SU-DHL-6 (cell line): Measurements from ENCODE around the gene CLEC16A.

Experiments used
- H2AFZ ChIP-seq: fragments of 200-600 bp; sonication (generic); 2 replicates; pipeline ENCODE4 v1.6.1; 2014; ENCODE audit warnings: low read depth, mild to moderate bottlenecking, moderate library complexity, mixed read lengths, antibody characterized with exemption, low read length; ENCODE audit not compliant: severe bottlenecking
- H3F3A ChIP-seq: fragments of 200-600 bp; shearing (Covaris generic); 2 replicates; pipeline ENCODE4 v1.6.0; 2016; ENCODE audit warnings: antibody characterized with exemption, mild to moderate bottlenecking; ENCODE audit not compliant: insufficient read depth
- H3K27ac ChIP-seq: fragments of 200-600 bp; sonication (generic); 2 replicates; pipeline ENCODE4 v1.5.1; 2016; ENCODE audit warnings: low read depth, mild to moderate bottlenecking, low read length, moderate library complexity, mixed read lengths
- H3K27me3 ChIP-seq: fragments of 200-600 bp; sonication (generic), shearing (Covaris generic); 2 replicates; pipeline ENCODE4 v1.6.0; 2014; ENCODE audit warnings: mild to moderate bottlenecking, low read length
- H3K36me3 ChIP-seq: fragments of 200-600 bp; sonication (generic); 2 replicates; pipeline ENCODE4 v1.6.1; 2014; ENCODE audit warnings: mild to moderate bottlenecking, low read length, mixed read lengths
- H3K4me2 ChIP-seq: fragments of 300-600, 200-600 bp; shearing (Covaris generic), sonication (generic); 2 replicates; pipeline ENCODE4 v1.6.0; 2014; ENCODE audit warnings: low read length, low read depth, mild to moderate bottlenecking; ENCODE audit not compliant: poor library complexity, severe bottlenecking
- H3K4me3 ChIP-seq: fragments of 200-600 bp; sonication (generic); 2 replicates; pipeline ENCODE4 v1.5.1; 2014; ENCODE audit warnings: antibody characterized with exemption, low read length, mild to moderate bottlenecking, mixed read lengths; ENCODE audit not compliant: insufficient read depth, poor library complexity, severe bottlenecking
- H3K79me2 ChIP-seq: fragments of 200-600 bp; sonication (generic); 2 replicates; pipeline ENCODE4 v1.6.1; 2014; ENCODE audit warnings: mild to moderate bottlenecking, low read length, moderate library complexity; ENCODE audit not compliant: insufficient read depth
- H3K9ac ChIP-seq: fragments of 200-600 bp; sonication (generic); 2 replicates; pipeline ENCODE4 v1.7.0; 2014; ENCODE audit warnings: mild to moderate bottlenecking, low read length
- H3K9me2 ChIP-seq: fragments of 200-600 bp; sonication (generic); replicated peaks from 2 replicates; pipeline ENCODE4 v1.6.1; 2014; ENCODE audit warnings: low read length; ENCODE audit not compliant: insufficient read depth
- H3K9me3 ChIP-seq: fragments of 200-600 bp; sonication (generic); 2 replicates; pipeline ENCODE4 v1.6.1; 2014; ENCODE audit warnings: low read length, mixed read lengths; ENCODE audit not compliant: insufficient read depth
- H4K20me1 ChIP-seq: fragments of 200-600 bp; sonication (generic); 2 replicates; pipeline ENCODE4 v1.6.1; 2014; ENCODE audit warnings: low read depth, mild to moderate bottlenecking, antibody characterized with exemption, low read length, moderate library complexity, mixed read lengths
- CTCF ChIP-seq: fragments of 200-600 bp; sonication (generic); IDR thresholded peaks from one replicate; pipeline ENCODE4 v1.5.1; 2017; ENCODE audit warnings: antibody characterized with exemption, mild to moderate bottlenecking, low read length, moderate library complexity; ENCODE audit not compliant: insufficient read depth, poor library complexity, severe bottlenecking
- EZH2phosphoT487 ChIP-seq: fragments of 200-600 bp; sonication (generic), shearing (Covaris generic); conservative IDR thresholded peaks from 2 replicates; pipeline ENCODE4 v1.6.1; 2018; ENCODE audit warnings: mild to moderate bottlenecking, antibody characterized with exemption, low read length, moderate library complexity, mixed read lengths

CLEC16A gene

GRCh38 chr16:10942352-10943063 lies 1.9 kb upstream of the CLEC16A start, which contains the start of gene DEXI:
TSS of gene DEXI (minus strand) at chr16:10942468. CDS start at chr16:10942005, 463 bp downstream.
- peaks cover 8% of the 10 kb centered on the region; the same call in 1 of the 2 replicates for H4K20me1 ChIP-seq
- TF ChIP-seq CTCF (no peak), EZH2phosphoT487 (no peak)
- H3K9ac ChIP-seq: peak within 1 kb of the TSS; percentile 69
- no peaks in the 10 kb centered on the region for H3K27me3 ChIP-seq
- H2AFZ ChIP-seq: peak within 1 kb of the TSS; percentile 99
- H3K79me2 ChIP-seq: peaks cover 13% of the 10 kb centered on the region; the same call in 1 of the 2 replicates
- no peak within 1 kb of the TSS for H3K27ac ChIP-seq
- H3K9me2 ChIP-seq: no peaks in the 10 kb centered on the region
- H3F3A ChIP-seq: peaks cover 12% of the 10 kb centered on the region; the same call in 1 of the 2 replicates
- no peaks in the 10 kb centered on the region for H3K36me3 ChIP-seq
- H3K4me3 ChIP-seq: peak within 1 kb of the TSS; percentile 67
- H3K9me3 ChIP-seq: no peaks in the 10 kb centered on the region
- peak within 1 kb of the TSS; percentile 90 for H3K4me2 ChIP-seq

- H3K9me3 ChIP-seq: no peaks in the 10 kb centered on the region
- peak overlapping the region; percentile 87 for H3K4me2 ChIP-seq
- TF ChIP-seq EZH2phosphoT487: no peak
- H3K4me3 ChIP-seq: peak overlapping the region; percentile 67
- H3K79me2 ChIP-seq: peaks cover 10% of the 10 kb centered on the region; the same call in 1 of the 2 replicates
- no peak overlapping the region for H3K27ac ChIP-seq
- no peaks in the 10 kb centered on the region for H3K9me2 ChIP-seq
- no peaks in the 10 kb centered on the region for H3K27me3 ChIP-seq
- peaks cover 8% of the 10 kb centered on the region; the same call in 1 of the 2 replicates for H4K20me1 ChIP-seq
- no peaks in the 10 kb centered on the region for H3K36me3 ChIP-seq
- peaks cover 12% of the 10 kb centered on the region; the same call in 1 of the 2 replicates for H3F3A ChIP-seq
- peak overlapping the region; percentile 99 for H2AFZ ChIP-seq
- H3K9ac ChIP-seq: 0 out of 2 replicates have a peak overlapping the region, but pooled peaks have one; percentile 69
Observed at GRCh38 chr16:10943064-10943353, 1.4 kb upstream of the CLEC16A start.

GRCh38 chr16:10945065-10945787 lies 862 bp downstream of the CLEC16A start:
- H3K36me3 ChIP-seq: no peaks in the 10 kb centered on the region
- H3F3A ChIP-seq: peaks cover 12% of the 10 kb centered on the region; the same call in 1 of the 2 replicates
- H2AFZ ChIP-seq: peak overlapping the region; percentile 4
- peak overlapping the region; percentile 94 for H3K4me3 ChIP-seq
- H3K9ac ChIP-seq: peak overlapping the region; percentile 75
- H3K27me3 ChIP-seq: no peaks in the 10 kb centered on the region
- peaks cover 8% of the 10 kb centered on the region; the same call in 1 of the 2 replicates for H4K20me1 ChIP-seq
- H3K4me2 ChIP-seq: peak overlapping the region; percentile 83
- H3K27ac ChIP-seq: no peak overlapping the region
- H3K9me2 ChIP-seq: no peaks in the 10 kb centered on the region
- TF ChIP-seq EZH2phosphoT487 (no peak), CTCF (no peak)
- peaks cover 12% of the 10 kb centered on the region; the same call in 1 of the 2 replicates for H3K79me2 ChIP-seq
- H3K9me3 ChIP-seq: no peaks in the 10 kb centered on the region
